Measurements from ENCODE around the gene CPT1C. TPM values are rescaled to one million over a fixed set of nuclear protein-coding genes. Genes with fewer than 3 reads are reported as not detected.

CPT1C gene
- total RNA-seq, 4 donors from 2014 or later: 0.44 to 4.1 (median 2.2) TPM

- Histone ChIP-seq H3K27me3 (no peaks in the 10 kb centered on the region), H3K4me1 (peaks cover 0 to 26% (median 11%) of the 10 kb centered on the region in 4 donors), H3K9me3 (no peaks in the 10 kb centered on the region), H3K27ac (peak within 1 kb of the TSS in 2 of 4 donors; percentile 55 to 74), H3K4me3 (no peak within 1 kb of the TSS), H3K36me3 (no peaks in the 10 kb centered on the region)
- WGBS, 2 donors: 58 to 59% methylated on average over 6 of the region's 6 CpGs
- TF ChIP-seq CTCF (IDR thresholded peaks at IDR 0.05) (no peak), EP300 (IDR thresholded peaks at IDR 0.05) (no peak), POLR2A (IDR thresholded peaks at IDR 0.05) (no peak)
- no peak for DNase-seq (ENCODE audit: low spot score in 2 of 2)
Observed at GRCh38 chr19:49763230-49763629, 72.3 kb downstream of the CPT1C start, which contains the start of gene TSKS. Gene TSKS, minus strand, starts transcription at chr19:49763306. Its CDS starts 59 bp downstream, at chr19:49763247.

Small RNA genes lying within 50 kb of the gene (small RNA-seq; reads per million reads assigned to genes)
- gene MIR5088: not detected

Other genes starting within 250 kb of the CPT1C start
- 1 to 10 TPM; 2.4 to 7.1 (median 6.2) TPM for gene SLC17A7, start 249.6 kb upstream of the CPT1C start, total RNA-seq
- 100 to 1,000 TPM in 3 of 4 donors, 10 to 100 TPM in 1; 85.0 to 128 (median 110) TPM for gene PIH1D1, start 239.3 kb upstream of the CPT1C start, total RNA-seq
- 10 to 100 TPM; 33.9 to 70.5 (median 63.5) TPM for gene ALDH16A1, start 237.9 kb upstream of the CPT1C start, total RNA-seq
- 10 to 100 TPM in 2 of 4 donors, 1 to 10 TPM in 2; 3.6 to 13.8 (median 8.4) TPM for gene FLT3LG, start 216.9 kb upstream of the CPT1C start, total RNA-seq
- gene RPL13A, start 203.5 kb upstream of the CPT1C start, total RNA-seq: 1,000 to 10,000 TPM; 3,111 to 3,948 (median 3,333) TPM
- gene RPS11, start 194.7 kb upstream of the CPT1C start, total RNA-seq: 1,000 to 10,000 TPM; 3,554 to 5,283 (median 4,154) TPM
- gene FCGRT, start 178.5 kb upstream of the CPT1C start, total RNA-seq: 100 to 1,000 TPM; 231 to 410 (median 298) TPM
- 100 to 1,000 TPM in 1 of 4 donors, 10 to 100 TPM in 3; 37.9 to 162 (median 49.9) TPM for gene RCN3, start 163.1 kb upstream of the CPT1C start, total RNA-seq
- gene NOSIP, start 110.6 kb upstream of the CPT1C start, total RNA-seq: 10 to 100 TPM; 43.0 to 83.1 (median 71.9) TPM
- gene PRRG2, start 109.8 kb upstream of the CPT1C start, total RNA-seq: under 1 TPM in 3 of 4 donors, not detected in 1; 0.42 to 0.78 (median 0.44) TPM
- gene PRR12, start 99.9 kb upstream of the CPT1C start, total RNA-seq: 10 to 100 TPM; 11.6 to 32.7 (median 18.1) TPM
- 100 to 1,000 TPM in 3 of 4 donors, 10 to 100 TPM in 1; 81.6 to 190 (median 162) TPM for gene RRAS, start 51.0 kb upstream of the CPT1C start, total RNA-seq
- 10 to 100 TPM; 20.1 to 53.7 (median 31.1) TPM for gene SCAF1, start 48.9 kb upstream of the CPT1C start, total RNA-seq
- gene IRF3, start 25.3 kb upstream of the CPT1C start, total RNA-seq: 10 to 100 TPM; 41.4 to 85.2 (median 72.4) TPM
- 1 to 10 TPM; 4.7 to 6.8 (median 5.8) TPM for gene BCL2L12, start 25.2 kb upstream of the CPT1C start, total RNA-seq
- 100 to 1,000 TPM; 106 to 147 (median 132) TPM for gene PRMT1, start 13.8 kb upstream of the CPT1C start, total RNA-seq
- gene ADM5, start 1.5 kb upstream of the CPT1C start, total RNA-seq: 1 to 10 TPM in 2 of 4 donors, not detected in 2; 1.5 to 4.3 TPM
- 1 to 10 TPM; 1.1 to 2.5 (median 1.6) TPM for gene TSKS, start 72.2 kb downstream of the CPT1C start, total RNA-seq
- gene AP2A1, start 75.9 kb downstream of the CPT1C start, total RNA-seq: 100 to 1,000 TPM in 2 of 4 donors, 10 to 100 TPM in 2; 92.9 to 117 (median 104) TPM
- 10 to 100 TPM; 19.0 to 31.7 (median 26.8) TPM for gene FUZ, start 122.2 kb downstream of the CPT1C start, total RNA-seq
- 10 to 100 TPM; 26.2 to 54.0 (median 29.4) TPM for gene MED25, start 127.2 kb downstream of the CPT1C start, total RNA-seq
- gene PTOV1, start 160.0 kb downstream of the CPT1C start, total RNA-seq: 100 to 1,000 TPM in 2 of 4 donors, 10 to 100 TPM in 2; 75.6 to 113 (median 91.9) TPM
- gene PNKP, start 176.5 kb downstream of the CPT1C start, total RNA-seq: 100 to 1,000 TPM in 1 of 4 donors, 10 to 100 TPM in 3; 52.7 to 158 (median 79.5) TPM
- 10 to 100 TPM; 20.6 to 27.4 (median 25.4) TPM for gene AKT1S1, start 186.2 kb downstream of the CPT1C start, total RNA-seq
- gene TBC1D17, start 186.6 kb downstream of the CPT1C start, total RNA-seq: 10 to 100 TPM; 47.7 to 56.5 (median 49.0) TPM
- 1 to 10 TPM in 2 of 4 donors, under 1 TPM in 1, not detected in 1; 0.63 to 3.0 (median 1.7) TPM for gene IL4I1, start 205.8 kb downstream of the CPT1C start, total RNA-seq
- gene ATF5, start 238.1 kb downstream of the CPT1C start, total RNA-seq: 10 to 100 TPM; 12.6 to 19.0 (median 14.8) TPM
- 10 to 100 TPM; 32.8 to 43.5 (median 38.7) TPM for gene NUP62, start 238.4 kb downstream of the CPT1C start, total RNA-seq

Measured in tibial nerve (tissue), 4 donors.